IPS-18c (cell line): Measurements from ENCODE around the gene TPRG1.
"Not testable (repeated sequence)": the region's sequence is repeated elsewhere in the genome, so short reads cannot be mapped to it uniquely, and the experiment has no call there.

Source experiments
- H3K4me3 ChIP-seq: 2 replicates; pipeline ENCODE4 v1.7.0; 2013; ENCODE audit warnings: low read depth, mild to moderate bottlenecking, low read length, moderate library complexity; ENCODE audit not compliant: insufficient read depth
- H3K9me3 ChIP-seq: one replicate; pipeline ENCODE4 v1.6.1; 2013; ENCODE audit warnings: mild to moderate bottlenecking, low read length, moderate library complexity; ENCODE audit not compliant: control insufficient read depth, insufficient read depth

TPRG1 gene

GRCh38 chr3:189312866-189313265 is 141.1 kb downstream of the TPRG1 start:
- H3K9me3 ChIP-seq = no peaks in the 10 kb centered on the region
- no peak overlapping the region for H3K4me3 ChIP-seq

DNA sequence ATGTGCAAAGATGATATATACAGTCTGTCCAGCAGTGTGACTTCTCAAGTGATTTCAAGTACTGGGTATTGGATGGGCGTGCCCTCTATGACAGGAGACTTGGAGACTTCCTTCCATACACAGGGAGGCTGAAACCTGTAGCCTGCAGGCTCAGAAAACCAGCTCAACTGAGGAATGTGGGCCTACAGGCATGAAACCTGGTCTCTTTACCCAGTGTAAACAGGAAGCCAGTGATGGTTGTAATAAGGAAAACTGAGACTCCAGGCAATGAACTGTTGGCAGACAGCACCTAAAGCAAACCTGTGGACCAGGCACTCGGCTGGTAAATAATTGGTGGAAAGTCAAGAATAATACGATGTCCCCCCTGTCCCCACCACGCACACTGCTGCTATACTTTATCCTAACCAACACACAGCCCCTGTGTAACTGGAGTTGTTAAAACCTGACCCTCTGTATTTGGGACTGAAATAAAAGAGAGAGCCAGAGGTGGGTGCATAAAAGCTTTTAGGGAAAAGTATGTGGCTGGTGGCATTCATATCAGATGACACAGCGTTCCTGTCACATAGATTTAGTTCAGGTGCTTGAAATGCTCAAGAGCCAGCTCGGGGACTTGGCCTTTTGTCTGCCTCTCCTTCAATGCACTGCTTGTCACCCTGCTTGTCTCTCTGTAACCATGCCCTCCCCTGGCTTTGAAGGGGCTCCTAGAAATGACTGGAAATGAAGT is 144.7 kb downstream of the TPRG1 start:
- Histone ChIP-seq H3K4me3 (no peak overlapping the region), H3K9me3 (no peaks in the 10 kb centered on the region)

DNA sequence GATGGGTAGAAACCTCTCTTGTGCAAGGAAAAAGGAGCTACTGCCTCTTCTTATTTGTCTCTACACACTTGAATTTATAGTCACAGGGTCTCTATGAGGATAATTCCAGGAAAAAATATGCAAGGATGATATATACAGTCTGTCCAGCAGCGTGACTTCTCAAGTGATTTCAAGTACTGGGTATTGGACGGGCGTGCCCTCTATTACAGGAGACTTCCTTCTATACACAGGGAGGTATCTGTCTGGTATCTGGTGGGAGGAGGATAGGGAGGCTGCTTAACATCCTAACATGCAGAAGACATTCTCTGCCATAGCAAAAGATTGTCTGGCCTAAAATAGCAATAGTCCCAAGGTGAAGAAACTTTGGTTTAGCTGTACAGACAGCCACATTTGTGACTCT is 146.1 kb downstream of the TPRG1 start:
- H3K9me3 ChIP-seq = no peaks in the 10 kb centered on the region
- no peak overlapping the region for H3K4me3 ChIP-seq

DNA sequence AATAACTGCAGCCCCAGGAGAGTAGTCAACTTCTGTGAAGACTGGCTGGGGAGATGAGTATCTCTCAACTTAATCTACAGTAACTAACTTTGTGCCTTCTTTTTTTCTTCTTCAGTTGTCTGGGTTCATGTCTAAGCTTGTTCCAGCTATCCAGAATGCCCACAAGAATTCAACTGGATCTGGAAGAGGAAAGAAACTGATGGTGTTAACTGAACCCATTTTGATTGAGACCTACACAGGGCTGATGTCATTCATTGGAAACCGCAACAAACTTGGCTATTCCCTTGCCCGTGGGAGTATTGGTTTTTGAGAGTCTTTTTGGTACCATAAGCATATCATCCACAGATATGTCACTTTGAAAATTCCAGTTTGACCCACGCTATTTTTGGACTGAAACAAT is 148.7 kb downstream of the TPRG1 start:
- no peaks in the 10 kb centered on the region for H3K9me3 ChIP-seq
- H3K4me3 ChIP-seq = no peak overlapping the region

- Histone ChIP-seq H3K9me3 (no peaks in the 10 kb centered on the region), H3K4me3 (no peak overlapping the region)
Observed at GRCh38 chr3:189322339-189322738, 150.6 kb downstream of the TPRG1 start.

- H3K4me3 ChIP-seq = no peak overlapping the region
Observed at GRCh38 chr3:189324538-189325138, 152.9 kb downstream of the TPRG1 start.

DNA sequence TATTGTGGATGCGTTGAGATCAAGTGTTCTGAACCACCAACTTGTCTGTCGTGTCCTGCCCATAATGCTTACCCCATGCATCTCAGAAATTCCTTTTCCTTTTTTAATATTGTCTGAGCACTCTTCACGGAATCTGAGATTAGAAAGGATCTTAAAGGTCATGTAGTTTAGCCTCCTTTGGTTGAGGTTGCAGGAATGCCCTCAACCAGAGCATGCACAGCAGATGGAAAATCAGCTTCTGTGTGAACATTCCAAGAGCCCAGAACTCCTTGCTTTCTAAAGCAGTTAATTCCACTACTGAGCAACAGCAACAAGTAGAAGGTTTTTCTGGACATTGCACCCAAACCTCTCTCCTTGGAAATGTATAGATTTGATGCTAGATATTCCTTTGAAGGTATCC is 153.7 kb downstream of the TPRG1 start:
- Histone ChIP-seq H3K9me3 (no peaks in the 10 kb centered on the region), H3K4me3 (no peak overlapping the region)

More at GRCh38 chr3:189324538-189325138, 152.9 kb downstream of the TPRG1 start:
- H3K9me3 ChIP-seq = no peaks in the 10 kb centered on the region

DNA sequence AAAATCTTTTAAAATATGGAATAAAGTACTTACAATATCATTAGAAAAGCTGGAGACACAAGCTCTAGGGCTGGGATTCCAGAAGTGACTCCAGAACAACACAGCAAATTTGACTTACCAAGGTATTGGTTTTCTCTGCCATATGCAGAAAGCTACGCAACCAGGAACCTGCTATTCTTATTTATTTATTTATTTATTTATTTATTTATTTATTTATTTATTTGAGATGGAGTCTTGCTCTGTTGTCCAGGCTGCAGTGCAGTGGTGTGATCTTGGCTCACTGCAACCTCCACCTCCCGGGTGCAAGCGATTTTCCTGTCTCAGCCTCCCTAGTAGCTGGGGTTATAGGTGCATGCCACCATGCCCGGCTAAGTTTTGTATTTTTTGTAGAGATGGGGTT is 157.9 kb downstream of the TPRG1 start:
- not testable (repeated sequence) for H3K4me3 ChIP-seq

GRCh38 chr3:189330066-189330465 is 158.3 kb downstream of the TPRG1 start:
- H3K4me3 ChIP-seq = no peak overlapping the region
- no peaks in the 10 kb centered on the region for H3K9me3 ChIP-seq

More for the DNA sequence above, 157.9 kb downstream of the TPRG1 start:
- not testable (repeated sequence) for H3K9me3 ChIP-seq

DNA sequence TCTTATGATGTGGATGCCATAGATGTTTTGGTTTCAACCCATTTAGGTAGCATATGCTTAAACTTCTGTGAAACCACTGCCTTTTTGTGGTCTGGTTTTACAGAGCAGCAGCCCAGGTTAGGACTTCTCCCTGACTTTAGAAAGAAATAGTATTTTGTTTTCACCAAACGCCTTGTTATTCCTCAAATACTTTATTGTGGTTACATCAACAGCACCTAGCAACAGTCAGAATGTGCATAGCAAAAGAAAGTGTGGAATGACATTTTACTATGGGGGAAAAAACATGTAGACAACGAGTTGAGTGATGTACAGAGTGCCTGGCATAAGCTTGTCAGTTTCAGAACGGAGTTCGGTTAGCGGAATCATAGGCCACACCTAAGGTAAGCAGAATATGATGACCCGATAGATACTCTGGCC is 159.2 kb downstream of the TPRG1 start:
- H3K4me3 ChIP-seq = no peak overlapping the region
- H3K9me3 ChIP-seq = no peaks in the 10 kb centered on the region

GRCh38 chr3:189334064-189334920 is 162.5 kb downstream of the TPRG1 start:
- Histone ChIP-seq H3K4me3 (no peak overlapping the region), H3K9me3 (no peaks in the 10 kb centered on the region)

DNA sequence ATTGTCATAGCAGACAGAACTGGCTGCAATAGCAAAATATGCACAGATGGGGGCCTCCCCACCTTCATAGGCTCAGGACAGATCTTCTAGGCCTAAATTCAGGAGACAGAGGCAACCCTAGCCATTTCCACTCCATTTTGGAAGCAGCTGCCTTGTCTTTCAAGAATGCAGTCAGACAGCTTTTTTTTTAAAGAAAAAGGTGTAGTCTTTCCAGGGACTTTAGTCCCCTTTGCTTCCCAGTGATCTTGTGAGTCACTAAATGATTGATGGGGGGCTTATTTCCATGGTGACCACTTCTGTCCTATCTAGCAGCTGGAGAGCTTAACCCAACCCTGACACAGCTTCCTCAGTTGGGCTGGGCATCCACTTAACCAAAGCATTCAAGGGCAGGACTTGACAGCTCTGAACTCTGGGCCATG is 165.9 kb downstream of the TPRG1 start:
- no peaks in the 10 kb centered on the region for H3K9me3 ChIP-seq
- H3K4me3 ChIP-seq = no peak overlapping the region

DNA sequence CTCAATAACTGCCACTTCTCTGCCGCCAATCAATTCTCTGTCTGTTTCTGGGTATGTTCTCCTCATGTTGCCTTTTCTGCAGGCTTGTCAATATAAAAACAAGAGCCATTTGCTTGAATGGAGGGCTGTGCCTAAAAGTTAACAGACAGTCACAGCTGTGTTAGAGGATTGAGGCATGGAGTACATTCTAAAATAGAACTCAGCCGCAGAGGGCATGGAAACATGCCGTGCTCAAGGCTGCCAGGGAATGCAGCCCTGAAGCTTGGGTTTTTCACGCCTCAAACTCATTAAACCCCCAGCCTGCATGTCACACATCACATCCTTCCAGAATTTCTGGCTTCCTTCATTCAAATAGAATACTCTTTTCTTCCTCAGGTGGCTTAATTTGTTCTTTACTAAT is 166.6 kb downstream of the TPRG1 start:
- Histone ChIP-seq H3K4me3 (no peak overlapping the region), H3K9me3 (no peaks in the 10 kb centered on the region)

GRCh38 chr3:189339996-189340395 is 168.2 kb downstream of the TPRG1 start:
- H3K4me3 ChIP-seq = no peak overlapping the region
- H3K9me3 ChIP-seq = no peaks in the 10 kb centered on the region

DNA sequence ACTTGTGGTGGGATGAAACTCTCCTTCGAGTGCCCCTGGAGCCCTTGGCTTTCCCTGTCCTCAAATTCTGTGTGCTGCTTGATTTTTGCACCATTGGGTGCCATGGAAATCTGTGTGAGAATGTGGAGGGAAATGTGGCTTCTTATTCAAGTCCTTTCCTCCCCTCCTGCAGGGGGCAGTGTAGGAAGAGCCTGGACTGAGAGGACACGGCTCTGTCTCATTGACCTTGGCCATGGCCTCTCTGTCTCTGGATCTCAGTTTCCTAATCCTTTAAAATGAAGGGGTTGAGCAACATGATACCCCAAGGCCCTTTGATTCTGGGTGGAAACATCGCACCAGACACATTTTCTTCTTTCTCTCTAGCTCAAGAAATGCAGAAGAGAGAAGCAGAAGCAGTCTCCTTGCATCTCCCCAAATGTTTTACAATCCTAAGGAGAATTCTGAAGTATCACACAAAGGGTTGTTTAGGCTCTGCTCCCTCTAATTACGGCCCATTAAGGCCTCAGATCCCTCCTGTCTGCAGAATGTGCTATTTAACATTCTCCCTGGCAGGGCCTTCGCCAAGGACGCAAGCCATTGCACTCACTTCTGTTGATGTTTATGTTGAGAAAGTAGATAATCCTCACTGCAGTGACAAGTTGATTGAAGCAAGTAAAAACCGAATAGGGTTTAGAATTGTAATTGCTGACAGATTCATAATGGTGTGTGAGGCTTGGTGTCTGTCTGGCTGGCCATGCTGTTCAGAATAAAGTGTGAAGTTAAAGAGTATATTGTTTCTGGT is 169.1 kb downstream of the TPRG1 start:
- H3K9me3 ChIP-seq = no peaks in the 10 kb centered on the region
- no peak overlapping the region for H3K4me3 ChIP-seq

DNA sequence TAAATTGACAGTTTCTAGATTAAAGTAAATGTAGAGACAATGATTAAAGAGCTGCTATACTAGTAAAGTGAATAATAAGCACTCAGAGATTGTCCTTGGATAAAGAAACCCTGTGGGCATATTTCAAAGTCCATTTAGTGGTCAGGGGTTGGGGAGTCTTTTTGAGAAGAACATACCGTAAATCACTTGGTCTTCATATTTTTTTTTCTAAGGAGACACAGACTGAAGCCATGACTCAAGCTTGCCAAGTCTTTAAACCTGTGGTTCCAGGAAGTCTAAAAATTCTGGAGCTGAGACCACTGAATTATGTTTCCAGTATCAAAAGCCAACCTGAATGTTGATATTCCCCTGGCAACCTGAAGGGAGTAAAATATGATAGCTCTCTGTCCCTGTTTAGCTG is 171.0 kb downstream of the TPRG1 start:
- H3K9me3 ChIP-seq = no peaks in the 10 kb centered on the region
- H3K4me3 ChIP-seq = no peak overlapping the region

DNA sequence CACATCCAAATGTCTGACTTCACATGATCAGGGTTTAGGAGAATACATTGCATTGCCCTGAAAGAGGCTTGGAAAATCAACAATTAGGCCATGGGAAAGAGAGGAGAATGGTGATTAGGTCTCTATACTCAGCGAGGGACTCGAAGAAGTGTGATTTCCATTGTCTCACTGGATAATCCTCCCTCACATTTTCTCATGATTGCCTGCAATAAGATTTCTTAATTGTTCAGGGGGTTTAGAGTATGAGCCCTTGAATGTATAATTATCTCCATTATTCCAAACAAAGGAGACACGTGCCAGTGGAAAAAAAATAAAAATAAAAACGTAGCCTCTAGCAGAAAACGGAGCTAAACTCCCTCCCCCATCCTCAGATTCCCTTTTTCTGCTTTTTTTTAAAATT is 173.2 kb downstream of the TPRG1 start:
- Histone ChIP-seq H3K9me3 (no peaks in the 10 kb centered on the region), H3K4me3 (no peak overlapping the region)
